Mesenteric fat pad (tissue), 1 donor: ENCODE data around the gene METTL26. TPM values are rescaled to one million over a fixed set of nuclear protein-coding genes. Genes with fewer than 3 reads are reported as not detected.

Experiments used
- DNase-seq: peaks from one replicate; pipeline ENCODE4 v3.0.0-alpha.2; 2020; ENCODE audit warnings: low spot score
- total RNA-seq: library from RNA; stranded (reverse); fragmentation: NEBNext Ultra II Directional; extraction: Animal tissue kit (Norgen Biotek cat#: 25700); gene quantifications from one replicate; pipeline ENCODE4 v1.2.1, GENCODE V29; 2021
- donor health status: DM: yes; HTN: yes; CAD: no.

The METTL26 gene
- total RNA-seq, 1 donor from 2014 or later: 62.2 TPM

DNA sequence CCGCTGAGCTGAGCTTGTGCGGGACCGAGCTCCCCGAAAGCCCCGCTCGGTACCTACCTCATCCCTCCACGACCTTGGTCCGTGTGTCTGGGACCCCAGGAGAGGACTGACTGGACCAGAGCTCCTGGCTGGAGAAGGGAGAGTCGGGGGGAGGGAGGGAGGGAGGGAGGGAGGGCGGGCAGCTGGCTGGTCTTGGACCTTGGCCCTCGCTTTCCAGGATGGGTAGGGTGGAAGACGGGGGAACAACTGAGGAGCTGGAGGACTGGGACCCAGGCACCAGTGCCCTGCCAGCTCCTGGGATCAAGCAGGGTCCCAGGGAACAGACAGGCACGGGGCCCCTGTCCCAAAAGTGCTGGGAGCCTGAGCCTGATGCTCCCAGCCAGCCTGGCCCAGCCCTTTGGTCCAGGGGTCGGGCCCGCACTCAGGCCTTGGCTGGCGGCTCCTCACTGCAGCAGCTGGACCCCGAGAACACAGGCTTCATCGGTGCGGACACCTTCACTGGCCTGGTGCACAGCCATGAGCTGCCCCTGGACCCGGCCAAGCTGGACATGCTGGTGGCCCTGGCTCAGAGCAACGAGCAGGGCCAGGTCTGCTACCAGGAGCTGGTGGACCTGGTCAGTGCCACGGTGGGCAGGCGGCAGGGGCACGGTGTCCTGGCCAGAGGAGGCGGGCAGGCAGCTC lies 39.9 kb upstream of the METTL26 start:
- DNase-seq: no peak

- no peak for DNase-seq
Measured at GRCh38 chr16:674968-675883, 39.1 kb upstream of the METTL26 start, which contains the start of gene RHBDL1. TSS of gene RHBDL1 (plus strand) at chr16:675671. CDS start at chr16:675791, 120 bp downstream.

DNA sequence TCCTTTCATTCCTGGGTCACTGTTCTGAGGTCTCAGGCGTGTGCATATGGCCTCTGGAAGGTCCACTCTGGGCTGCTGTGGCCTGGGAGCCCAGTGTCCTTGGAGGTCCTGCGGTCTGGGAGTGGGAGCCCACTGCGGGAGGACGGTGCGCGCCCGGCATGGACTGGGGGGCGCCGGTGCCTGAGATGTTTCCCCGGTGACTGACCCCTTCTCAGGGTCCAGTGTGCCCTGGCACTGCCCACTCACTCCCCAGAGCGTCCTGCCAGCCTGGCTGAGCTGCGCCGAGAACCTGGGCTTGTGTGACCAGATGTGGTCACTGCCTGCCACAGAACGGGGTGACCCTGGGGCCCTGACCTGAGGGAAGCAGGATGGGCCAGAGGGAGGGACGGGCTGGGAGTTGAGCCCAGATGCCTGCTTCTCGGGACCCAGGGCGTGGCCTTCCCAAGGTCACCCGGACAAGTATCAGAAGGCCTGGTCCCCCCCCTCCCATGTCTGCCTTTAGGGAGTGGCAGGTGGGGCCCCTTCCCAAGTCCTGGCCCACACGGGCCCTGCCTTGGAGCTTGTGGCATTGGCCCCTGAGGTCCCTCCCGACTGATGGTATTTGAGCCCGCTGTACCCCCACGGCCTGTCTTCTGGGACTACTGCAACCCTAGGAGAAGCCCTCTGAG lies 38.2 kb upstream of the METTL26 start:
- DNase-seq: no peak

- no peak for DNase-seq
Measured at GRCh38 chr16:673399-673991, 37.4 kb upstream of the METTL26 start.

DNA sequence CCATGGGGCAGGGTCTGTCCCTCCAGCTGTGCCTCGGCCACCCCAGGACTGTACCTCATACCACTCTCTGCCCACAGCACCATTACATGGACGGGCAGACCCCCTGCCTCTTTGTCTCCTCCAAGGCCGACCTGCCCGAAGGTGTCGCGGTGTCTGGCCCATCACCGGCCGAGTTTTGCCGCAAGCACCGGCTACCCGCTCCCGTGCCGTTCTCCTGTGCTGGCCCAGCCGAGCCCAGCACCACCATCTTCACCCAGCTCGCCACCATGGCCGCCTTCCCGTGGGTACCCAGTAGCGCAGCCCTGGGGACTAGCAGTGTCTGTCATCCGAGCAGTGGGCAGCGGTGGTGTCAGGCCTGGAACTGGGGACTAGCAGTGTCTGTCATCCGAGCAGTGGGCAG lies 36.7 kb upstream of the METTL26 start:
- no peak for DNase-seq

- DNase-seq: no peak
Measured at GRCh38 chr16:672371-672770, 36.3 kb upstream of the METTL26 start.

DNA sequence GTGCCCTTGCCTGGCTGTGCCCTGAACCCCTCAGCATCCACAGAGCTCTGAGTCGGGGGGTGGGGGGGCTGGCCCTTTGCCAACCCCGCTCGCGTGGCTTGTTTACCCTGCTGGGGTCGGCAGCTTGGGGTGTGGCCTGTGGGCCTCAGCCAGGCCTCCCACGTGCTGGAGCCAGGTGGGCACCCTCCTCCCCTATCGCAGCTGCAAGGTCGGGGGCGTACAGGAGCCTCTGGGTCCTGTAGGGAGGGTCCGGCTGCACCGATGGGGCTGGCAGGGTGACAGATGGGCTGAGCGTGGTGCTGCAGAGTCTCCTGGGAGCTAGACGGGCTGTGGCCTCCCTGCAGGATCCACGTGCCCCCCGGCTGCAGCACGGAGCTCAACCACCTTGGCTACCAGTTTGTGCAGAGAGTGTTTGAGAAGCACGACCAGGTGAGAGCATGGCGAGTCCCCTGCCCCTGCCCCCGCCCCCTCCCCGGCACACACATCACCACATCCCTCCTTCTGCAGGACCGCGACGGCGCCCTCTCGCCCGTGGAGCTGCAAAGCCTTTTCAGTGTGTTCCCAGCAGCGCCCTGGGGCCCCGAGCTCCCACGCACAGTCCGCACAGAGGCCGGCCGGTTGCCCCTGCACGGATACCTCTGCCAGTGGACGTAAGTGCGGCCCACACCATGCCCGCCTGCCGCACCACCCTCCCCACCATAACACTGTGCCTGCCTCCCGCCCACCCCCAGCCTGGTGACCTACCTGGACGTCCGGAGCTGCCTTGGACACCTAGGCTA lies 35.4 kb upstream of the METTL26 start:
- no peak for DNase-seq

GRCh38 chr16:670485-671352 lies 34.6 kb upstream of the METTL26 start:
- no peak for DNase-seq

DNA sequence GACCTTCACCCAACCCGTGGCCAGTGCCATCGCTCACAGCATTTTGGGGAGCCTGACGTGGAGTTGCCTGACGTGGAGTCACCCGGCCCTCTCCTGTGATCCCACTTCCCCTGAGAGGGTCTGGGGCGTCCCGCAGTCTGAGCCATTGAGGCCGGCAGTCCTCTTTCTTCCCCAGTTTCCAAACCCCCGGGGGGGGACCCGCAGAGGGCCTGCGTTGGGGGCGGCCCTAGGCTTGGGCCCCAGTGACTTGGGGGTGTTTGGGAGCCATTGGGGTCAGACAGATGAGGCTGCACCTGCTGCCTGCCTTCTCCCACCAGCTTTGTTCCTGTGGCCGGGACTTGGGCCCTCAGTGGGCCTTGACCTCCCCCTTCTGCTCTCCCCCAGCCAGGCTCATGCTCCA lies 33.6 kb upstream of the METTL26 start:
- DNase-seq: no peak

DNA sequence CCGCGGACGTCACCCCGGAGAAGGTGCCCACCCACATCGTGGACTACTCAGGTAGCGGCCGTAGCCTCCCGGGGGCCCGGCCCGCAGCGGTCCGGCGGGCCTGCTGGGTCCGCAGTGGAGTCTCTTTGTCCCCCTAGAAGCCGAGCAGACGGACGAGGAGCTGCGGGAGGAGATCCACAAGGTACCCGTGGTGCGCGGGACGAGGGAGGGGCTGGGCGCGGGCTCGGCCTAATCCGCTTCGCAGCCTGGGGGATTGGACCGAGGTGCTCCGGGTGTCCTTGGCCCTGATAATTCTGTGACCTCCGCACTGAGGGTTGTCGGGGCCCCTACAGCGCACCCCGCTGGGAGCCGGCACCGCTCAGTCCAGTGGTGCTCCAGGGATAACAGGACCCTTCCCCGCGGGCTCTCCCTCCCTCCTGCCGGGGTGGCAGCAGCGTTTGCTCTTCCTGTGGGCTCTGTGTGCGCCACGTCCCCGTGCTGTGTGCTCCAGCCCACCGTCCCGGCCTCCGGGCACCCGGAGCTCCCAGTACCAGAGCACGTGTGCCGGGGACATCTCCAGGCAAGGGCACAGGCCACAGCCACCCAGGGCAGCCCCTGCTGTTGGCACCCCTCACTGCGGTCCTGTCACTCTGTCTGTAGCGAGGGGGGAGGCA lies 32.5 kb upstream of the METTL26 start:
- DNase-seq: no peak

- DNase-seq: peak; percentile 98
Measured at GRCh38 chr16:667780-668518, 31.8 kb upstream of the METTL26 start, which contains the start of gene RHOT2. TSS of gene RHOT2 (plus strand) at chr16:668132. CDS start at chr16:668200, 68 bp downstream.

- no peak for DNase-seq
Measured at GRCh38 chr16:667113-667779, 31.1 kb upstream of the METTL26 start.

DNA sequence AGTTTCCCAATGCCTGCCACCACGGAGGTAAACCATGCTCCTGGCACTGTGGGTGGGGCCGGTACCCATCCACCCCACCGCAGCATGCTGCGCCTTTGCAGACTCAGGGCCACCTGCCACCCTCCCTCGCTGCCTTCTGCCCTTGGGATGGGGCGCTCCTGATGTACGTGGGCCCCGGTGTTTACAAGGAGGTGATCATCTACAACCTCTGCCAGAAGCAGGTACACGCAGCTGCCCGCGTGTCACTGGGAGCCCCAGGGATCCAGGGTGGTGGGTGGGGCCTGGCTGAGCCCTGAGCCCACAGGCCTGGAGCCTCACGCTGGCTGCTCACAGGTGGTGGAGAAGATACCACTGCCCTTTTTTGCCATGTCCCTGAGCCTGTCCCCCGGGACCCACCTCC lies 30.5 kb upstream of the METTL26 start:
- no peak for DNase-seq

DNA sequence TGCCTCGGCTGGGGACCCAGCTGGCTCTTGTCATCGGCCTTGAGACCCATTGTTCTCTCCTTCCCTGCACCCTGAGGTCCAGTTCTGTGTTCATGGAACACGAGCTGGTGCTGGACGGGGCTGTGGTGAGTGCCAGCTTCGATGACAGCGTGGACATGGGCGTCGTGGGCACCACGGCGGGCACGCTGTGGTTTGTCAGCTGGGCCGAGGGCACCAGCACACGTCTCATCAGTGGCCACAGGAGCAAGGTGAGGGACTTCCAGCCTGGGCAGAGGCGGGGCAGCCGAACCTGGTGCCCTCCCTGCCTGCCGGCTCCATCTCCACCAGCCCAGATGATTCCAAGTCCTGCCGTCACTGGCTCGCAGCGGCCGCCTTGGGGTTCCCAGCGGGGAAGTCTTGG lies 26.5 kb upstream of the METTL26 start:
- no peak for DNase-seq

DNA sequence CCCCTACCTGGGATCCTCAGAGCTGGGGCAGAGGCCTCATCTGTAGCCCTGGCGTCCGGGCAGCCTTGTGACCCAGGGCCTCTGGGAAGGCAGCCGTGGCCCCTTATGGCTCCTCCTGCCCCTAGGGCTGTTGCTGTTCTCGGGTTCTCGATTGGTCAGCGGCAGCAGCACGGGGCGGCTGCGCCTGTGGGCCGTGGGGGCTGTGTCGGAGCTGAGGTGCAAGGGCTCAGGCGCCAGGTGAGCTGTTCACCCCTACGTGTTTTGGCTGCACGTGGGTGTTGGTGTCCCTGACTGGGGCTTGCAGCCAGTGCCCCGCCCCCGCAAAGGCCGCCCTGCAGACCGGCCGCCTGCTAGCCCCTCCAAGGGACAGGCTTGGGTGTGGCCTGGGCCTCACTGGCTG lies 26.0 kb upstream of the METTL26 start:
- no peak for DNase-seq

GRCh38 chr16:661184-661821 lies 25.2 kb upstream of the METTL26 start:
- no peak for DNase-seq

- peak; percentile 95 for DNase-seq
Measured at GRCh38 chr16:660459-661183, 24.5 kb upstream of the METTL26 start.
